UCSD-AML1 (cell line): ENCODE data around the gene MAD2L1.
"Not testable (repeated sequence)": the region's sequence is repeated elsewhere in the genome, so short reads cannot be mapped to it uniquely, and the experiment has no call there.

Source experiments
- DNase-seq: peaks from one replicate; lab custom pipeline; 2025; ENCODE audit not compliant: unreplicated experiment; lab: John Stamatoyannopoulos, UW

Gene MAD2L1

GRCh38 chr4:120066517-120067340, at the start of gene MAD2L1:
TSS of gene MAD2L1 (minus strand) at chr4:120066848. CDS start at chr4:120066734, 114 bp downstream.
- peak; percentile 99 for DNase-seq

DNA sequence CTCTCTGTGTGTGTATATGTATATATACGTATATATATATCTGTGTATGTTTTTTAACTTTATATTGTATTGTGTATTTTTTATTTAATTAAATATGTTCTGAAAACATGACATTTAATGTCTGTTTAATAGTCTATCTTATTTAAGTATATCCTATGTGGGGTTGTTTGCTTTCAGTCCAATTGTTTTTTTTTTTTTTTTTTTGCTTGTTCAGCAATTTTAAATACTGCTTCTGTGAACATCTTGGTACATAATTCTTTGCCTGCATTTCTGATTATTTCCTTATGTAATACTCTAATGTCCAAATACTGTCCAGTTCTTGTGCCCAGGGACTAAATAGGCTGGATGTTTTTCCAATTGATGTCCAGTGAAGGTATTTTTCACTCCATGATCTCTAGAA, 45.1 kb upstream of the MAD2L1 start:
- DNase-seq = no peak

- DNase-seq = no peak
Observed at GRCh38 chr4:120109406-120109805, 42.8 kb upstream of the MAD2L1 start.

GRCh38 chr4:120105472-120105871, 38.8 kb upstream of the MAD2L1 start:
- DNase-seq = no peak

GRCh38 chr4:120096508-120097297, 30.1 kb upstream of the MAD2L1 start:
- no peak for DNase-seq

- DNase-seq = no peak
Observed at GRCh38 chr4:120088507-120088906, 21.9 kb upstream of the MAD2L1 start.

GRCh38 chr4:120088066-120088465, 21.4 kb upstream of the MAD2L1 start:
- not testable (repeated sequence) for DNase-seq

DNA sequence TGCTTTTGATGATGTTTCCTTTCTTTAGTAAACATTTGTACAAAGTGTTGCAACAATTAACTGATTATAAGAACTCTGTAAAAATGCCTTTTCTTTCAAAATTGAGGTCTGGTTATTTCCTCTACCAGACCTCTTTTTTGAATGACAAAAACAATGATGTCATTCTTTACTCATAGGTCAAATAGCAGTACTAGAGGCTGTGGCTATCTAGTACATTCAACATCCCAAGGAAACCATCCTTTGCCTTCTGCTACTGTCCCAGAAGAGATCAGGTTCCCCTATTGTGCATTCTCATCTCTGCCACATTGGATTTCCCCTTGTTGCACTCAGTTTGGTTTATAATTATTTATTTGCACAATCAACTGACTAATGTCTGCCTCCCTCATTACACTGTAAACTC, 19.1 kb upstream of the MAD2L1 start:
- DNase-seq = no peak

- DNase-seq = no peak
Observed at GRCh38 chr4:120084327-120084726, 17.7 kb upstream of the MAD2L1 start.

DNA sequence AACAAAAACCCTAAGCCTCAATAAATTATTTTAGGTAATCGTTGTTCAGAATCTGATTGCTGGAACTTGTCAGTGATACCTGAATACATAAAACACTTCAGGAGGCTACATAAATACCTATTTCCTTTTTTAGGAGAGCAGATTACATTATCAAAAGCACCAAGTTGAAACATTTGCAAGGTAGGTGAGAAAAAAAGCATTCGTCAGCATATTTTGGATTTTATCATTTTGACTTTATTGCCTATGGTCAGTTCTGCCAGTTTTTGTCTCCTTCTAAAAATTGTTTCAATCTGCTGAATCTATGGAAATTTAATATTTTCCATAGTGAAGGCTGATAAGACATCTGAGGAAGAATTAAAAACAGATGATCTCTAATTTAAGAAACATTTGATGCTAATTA, 16.5 kb upstream of the MAD2L1 start:
- DNase-seq = no peak

- DNase-seq = no peak
Observed at GRCh38 chr4:120082251-120082650, 15.6 kb upstream of the MAD2L1 start.

DNA sequence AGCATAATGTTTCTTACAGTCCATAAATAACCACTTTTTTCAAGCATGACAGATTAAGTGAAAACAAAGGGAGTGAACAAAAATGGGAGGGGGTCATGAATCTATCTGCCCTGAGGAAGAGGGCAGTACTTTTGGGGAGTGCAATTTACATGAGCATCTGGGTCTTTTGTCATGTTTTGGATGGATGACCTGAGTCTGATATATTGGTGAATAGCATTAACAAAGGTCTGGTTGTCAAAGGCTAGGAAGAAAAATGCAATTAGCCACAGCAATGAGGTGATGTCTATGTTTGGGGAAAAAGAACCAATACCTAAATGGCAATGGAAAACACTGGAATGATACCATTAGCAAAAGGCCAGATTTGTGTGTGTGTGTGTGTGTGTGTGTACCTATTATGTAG, 15.1 kb upstream of the MAD2L1 start:
- DNase-seq = no peak

DNA sequence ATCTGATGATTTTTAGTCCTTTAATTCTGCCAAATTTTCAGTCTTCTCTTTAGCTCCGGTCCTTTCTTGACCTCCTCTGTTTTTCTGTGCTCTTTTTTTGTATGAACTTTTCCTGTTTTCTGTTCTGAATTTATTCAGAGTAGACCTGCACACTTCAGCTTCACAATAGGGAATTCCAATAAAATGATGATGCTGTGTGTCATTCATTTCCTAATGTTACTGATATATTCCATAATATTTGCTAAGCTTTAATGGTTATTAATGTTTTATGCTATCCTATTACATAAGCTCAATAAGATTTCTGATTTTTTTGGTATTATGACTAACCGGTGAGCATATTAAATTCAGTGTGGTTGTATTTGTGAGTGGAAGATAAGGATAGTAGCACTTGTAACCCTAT, 13.9 kb upstream of the MAD2L1 start:
- DNase-seq = no peak

GRCh38 chr4:120079839-120080520, 13.3 kb upstream of the MAD2L1 start:
- no peak for DNase-seq

GRCh38 chr4:120078216-120078615, 11.6 kb upstream of the MAD2L1 start:
- DNase-seq = no peak

DNA sequence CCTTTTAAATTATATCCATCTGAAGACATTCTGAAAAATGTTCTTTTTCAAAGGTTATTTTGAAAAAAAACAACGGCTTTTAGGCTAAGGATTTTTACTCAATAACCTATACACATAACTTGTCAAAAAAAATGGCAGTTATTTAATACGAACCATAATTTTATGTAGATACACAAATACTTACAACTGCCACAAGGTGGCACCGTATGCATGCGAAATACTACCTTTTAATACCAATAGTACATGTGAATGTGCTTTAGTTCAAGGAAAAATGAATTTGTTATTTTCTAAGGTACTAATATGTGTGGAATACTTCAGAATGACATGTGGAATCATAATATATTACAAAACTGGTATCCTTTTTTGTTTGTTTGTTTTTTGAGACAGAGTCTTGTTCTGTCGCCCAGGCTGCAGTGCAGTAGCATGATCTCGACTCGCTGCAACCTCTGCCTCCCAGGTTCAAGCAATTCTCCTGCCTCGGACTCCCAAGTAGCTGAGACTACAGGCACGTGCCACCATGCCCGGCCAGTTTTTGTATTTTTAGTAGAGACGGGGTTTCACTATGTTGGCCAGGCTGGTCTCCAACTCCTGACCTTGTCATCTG, 4.6 kb upstream of the MAD2L1 start:
- peak; percentile 9 for DNase-seq

DNA sequence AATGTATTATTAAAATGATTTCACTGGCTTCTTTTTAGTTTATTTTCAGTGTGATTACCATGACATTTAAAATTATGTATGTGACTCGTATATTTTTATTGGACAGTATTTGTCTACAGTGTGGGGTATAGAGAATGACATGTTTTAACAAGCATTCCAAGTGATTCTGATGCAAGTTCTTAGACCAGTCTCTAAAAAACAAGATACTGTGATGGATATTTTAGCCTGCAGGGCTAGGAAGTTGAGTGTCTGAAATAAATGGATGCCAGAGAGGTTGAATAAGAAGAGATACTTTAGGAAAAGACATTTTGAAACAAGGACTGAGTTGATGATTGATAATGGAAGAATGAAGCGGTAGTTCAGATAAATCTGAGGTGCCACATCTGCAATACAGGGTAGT, 3.5 kb upstream of the MAD2L1 start:
- DNase-seq = no peak

DNA sequence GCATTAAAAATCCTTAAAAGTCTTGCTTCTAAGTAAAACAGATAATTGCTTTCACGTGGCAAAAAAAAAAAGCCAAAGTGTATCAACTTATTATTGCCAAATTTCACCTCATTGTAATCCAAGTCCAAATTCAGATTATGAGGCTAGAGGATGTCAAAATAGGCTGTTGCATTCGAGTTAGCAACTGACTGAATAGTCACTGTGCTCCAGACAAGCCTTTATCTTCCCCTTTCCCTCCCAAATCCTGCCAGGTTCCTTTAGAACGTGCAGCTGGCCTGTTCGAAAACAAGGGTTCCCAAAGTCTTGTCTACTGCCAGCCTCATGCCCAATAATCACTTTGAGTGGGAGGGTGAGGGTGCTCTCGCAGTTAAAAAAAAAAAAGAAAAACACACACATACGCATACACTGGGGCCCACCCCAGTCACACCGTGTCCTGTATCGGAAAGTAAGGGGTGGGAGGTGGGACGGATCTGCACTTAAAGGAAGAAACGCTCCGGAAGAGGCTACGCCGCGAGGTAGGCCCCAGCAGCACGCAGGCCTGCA, 603 bp downstream of the MAD2L1 start:
- no peak for DNase-seq

DNA sequence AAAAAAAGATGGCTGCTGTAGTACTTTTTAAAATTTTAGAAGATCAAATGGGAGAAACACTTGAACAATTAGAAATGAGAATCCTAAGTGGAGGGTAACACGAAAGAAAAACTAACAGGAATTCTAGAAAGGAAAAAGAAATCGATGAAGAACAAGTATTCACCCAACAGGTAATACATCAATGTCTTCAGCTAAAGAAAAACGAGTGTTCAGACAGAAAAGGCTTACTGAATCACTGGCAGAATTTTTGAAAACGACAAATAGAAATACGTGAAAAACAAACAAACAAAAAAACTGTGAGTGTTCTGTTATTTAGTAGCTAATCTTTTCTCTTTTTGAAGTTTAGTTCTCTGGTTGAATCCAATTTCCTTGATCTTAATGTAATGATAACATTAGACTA, 1.8 kb downstream of the MAD2L1 start:
- DNase-seq = no peak

GRCh38 chr4:120063711-120064110, 2.9 kb downstream of the MAD2L1 start:
- not testable (repeated sequence) for DNase-seq

DNA sequence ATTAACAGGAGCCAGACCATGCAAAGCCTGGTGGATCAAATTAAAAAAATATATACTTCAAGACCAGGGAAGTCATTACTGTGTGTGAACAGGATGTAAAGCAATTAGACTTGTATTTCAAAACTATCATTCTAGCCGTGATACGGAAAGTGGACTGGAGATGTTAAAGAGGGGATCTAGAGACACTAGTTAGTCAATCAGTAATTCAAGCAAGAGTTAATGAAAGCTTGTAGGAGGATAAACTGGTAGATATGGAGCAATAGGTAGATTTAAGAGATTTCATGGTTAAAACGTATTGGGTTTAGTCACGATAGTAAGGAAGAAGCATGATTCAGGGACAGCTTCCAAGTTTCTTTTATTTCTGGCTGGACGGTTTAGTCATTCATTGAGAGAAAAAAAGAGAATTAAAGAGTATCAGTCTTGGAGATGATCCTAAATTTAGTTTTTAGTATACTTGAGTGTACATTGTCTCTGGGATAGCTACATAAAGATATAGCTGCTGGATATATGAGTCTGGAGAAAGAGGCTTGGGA, 3.9 kb downstream of the MAD2L1 start:
- no peak for DNase-seq
